ENCODE results near the gene CACNA1B. TPM values are rescaled to one million over a fixed set of nuclear protein-coding genes. Genes with fewer than 3 reads are reported as not detected.

The CACNA1B gene
- total RNA-seq, 1 experiment from 2014 or later = 1.7 TPM

DNA sequence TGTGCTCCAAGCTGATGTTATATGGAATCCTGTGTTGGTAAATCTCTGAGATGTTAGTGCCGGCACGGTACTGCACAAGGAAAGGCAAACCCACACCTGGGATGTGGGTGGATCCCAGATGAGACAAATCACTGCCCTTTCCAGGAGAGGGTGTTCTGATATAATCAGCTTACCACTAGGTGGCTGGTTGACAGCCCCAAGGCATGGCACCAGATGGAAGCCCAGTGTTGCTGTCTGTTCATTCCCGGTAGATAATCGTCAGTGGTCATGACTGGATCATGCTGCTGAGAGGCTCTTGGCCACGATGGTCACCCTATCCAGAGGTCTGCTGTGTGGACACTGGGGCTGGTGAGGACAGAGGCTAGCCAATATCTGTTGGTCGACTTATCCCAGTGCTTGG, 184.0 kb downstream of the CACNA1B start:
- RAD21 ChIA-PET (ENCODE audit: low non-redundant PET in 1 of 2, low total read pairs in 2 of 2, uncharacterized antibody in 2 of 2, unreplicated experiment in 2 of 2) = no interaction called here
- H4K20me1 ChIP-seq (ENCODE audit: insufficient read depth) = no peaks in the 10 kb centered on the region
- H3K9ac ChIP-seq (ENCODE audit: low read length) = no peak overlapping the region
- H3K4me2 ChIP-seq (ENCODE audit: low read length) = no peak overlapping the region
- POLR2A ChIA-PET = no interaction called here
- no peaks in the 10 kb centered on the region for H3K36me3 ChIP-seq (ENCODE audit: control insufficient read depth in 1 of 2, insufficient read depth in 2 of 2, low read length in 2 of 2)
- no peaks in the 10 kb centered on the region for H3K4me1 ChIP-seq (ENCODE audit: control insufficient read depth in 1 of 2, insufficient read depth in 2 of 2, low read length in 2 of 2)
- no peak for TF ChIP-seq EZH2phosphoT487 (IDR thresholded peaks at IDR 0.05; ENCODE audit: borderline replicate concordance)
- TF ChIP-seq, protein P1, sequence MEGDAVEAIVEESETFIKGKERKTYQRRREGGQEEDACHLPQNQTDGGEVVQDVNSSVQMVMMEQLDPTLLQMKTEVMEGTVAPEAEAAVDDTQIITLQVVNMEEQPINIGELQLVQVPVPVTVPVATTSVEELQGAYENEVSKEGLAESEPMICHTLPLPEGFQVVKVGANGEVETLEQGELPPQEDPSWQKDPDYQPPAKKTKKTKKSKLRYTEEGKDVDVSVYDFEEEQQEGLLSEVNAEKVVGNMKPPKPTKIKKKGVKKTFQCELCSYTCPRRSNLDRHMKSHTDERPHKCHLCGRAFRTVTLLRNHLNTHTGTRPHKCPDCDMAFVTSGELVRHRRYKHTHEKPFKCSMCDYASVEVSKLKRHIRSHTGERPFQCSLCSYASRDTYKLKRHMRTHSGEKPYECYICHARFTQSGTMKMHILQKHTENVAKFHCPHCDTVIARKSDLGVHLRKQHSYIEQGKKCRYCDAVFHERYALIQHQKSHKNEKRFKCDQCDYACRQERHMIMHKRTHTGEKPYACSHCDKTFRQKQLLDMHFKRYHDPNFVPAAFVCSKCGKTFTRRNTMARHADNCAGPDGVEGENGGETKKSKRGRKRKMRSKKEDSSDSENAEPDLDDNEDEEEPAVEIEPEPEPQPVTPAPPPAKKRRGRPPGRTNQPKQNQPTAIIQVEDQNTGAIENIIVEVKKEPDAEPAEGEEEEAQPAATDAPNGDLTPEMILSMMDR (IDR thresholded peaks at IDR 0.05 in 2 of 3, conservative IDR thresholded peaks at IDR 0.05 in 1 of 3; ENCODE audit: borderline replicate concordance in 1 of 3, insufficient read depth in 1 of 3, low read depth in 2 of 3, low read length in 2 of 3) = 0 out of 6 replicates have a peak, but pooled peaks of 1 of the 3 experiments have one; percentile 10
- no peak overlapping the region for H3K4me3 ChIP-seq (replicated peaks in 1 of 2; ENCODE audit: low read depth in 1 of 2, low read length in 2 of 2)
- intact Hi-C loops (cut with micrococcal nuclease) = no loop called here
- H3K9me2 ChIP-seq (ENCODE audit: insufficient read depth) = no peaks in the 10 kb centered on the region
- H2AFZ ChIP-seq (ENCODE audit: low read depth, low read length, poor library complexity, severe bottlenecking) = no peak overlapping the region
- ATAC-seq (peak; percentile 52), DNase-seq (ENCODE audit: low read depth, low spot score) (no peak)
- H3K9me3 ChIP-seq (ENCODE audit: control insufficient read depth in 1 of 2, insufficient read depth in 1 of 2, low read depth in 1 of 2, low read length in 2 of 2) = no peaks in the 10 kb centered on the region
- no peaks in the 10 kb centered on the region for H3K79me2 ChIP-seq (ENCODE audit: insufficient read depth, low read length)
- no peak overlapping the region for H3K27ac ChIP-seq (ENCODE audit: low read depth, low read length)
- CTCF ChIA-PET = no interaction called here
- no TSS peak for BruUV-seq (replicated peaks)
- H3K27me3 ChIP-seq (ENCODE audit: insufficient read depth, low read length) = no peaks in the 10 kb centered on the region

DNA sequence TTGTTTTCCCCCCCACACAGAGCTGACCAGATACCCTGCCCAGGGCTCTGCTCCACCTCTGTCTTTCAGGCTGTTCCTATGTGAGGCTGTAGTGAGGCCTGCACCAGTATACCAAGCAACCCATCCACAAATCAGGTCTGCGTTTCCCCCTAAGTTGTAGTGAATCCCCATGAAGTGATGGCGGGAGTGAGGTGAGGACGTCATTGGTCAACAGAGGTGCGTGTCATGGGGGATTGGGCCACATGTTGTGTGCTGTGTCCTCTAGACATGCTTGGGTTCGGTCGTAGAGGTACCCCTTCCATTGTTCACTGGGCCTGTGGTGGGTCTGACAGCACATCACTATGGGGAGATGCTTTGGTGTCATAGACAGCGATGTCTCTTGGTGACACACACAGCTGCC, 184.6 kb downstream of the CACNA1B start:
- intact Hi-C loops (cut with micrococcal nuclease) = no loop called here
- ATAC-seq = no peak
- RAD21 ChIA-PET (ENCODE audit: low non-redundant PET in 1 of 2, low total read pairs in 2 of 2, uncharacterized antibody in 2 of 2, unreplicated experiment in 2 of 2) = no interaction called here
- TF ChIP-seq YY1 (IDR thresholded peaks at IDR 0.05; ENCODE audit: extremely low read depth, insufficient replicate concordance, low read depth, low read length) = no peak
- TF ChIP-seq POLR2A (IDR thresholded peaks at IDR 0.05; ENCODE audit: borderline replicate concordance, extremely low read depth, insufficient read depth, insufficient read length) = no peak
- TF ChIP-seq, protein P1 (IDR thresholded peaks at IDR 0.05 in 2 of 3, conservative IDR thresholded peaks at IDR 0.05 in 1 of 3; ENCODE audit: borderline replicate concordance in 1 of 3, insufficient read depth in 1 of 3, low read depth in 2 of 3, low read length in 2 of 3) = no peak
- TF ChIP-seq ZNF274 (IDR thresholded peaks at IDR 0.05; ENCODE audit: low read depth, low read length) = no peak
- TF ChIP-seq, protein P2, sequence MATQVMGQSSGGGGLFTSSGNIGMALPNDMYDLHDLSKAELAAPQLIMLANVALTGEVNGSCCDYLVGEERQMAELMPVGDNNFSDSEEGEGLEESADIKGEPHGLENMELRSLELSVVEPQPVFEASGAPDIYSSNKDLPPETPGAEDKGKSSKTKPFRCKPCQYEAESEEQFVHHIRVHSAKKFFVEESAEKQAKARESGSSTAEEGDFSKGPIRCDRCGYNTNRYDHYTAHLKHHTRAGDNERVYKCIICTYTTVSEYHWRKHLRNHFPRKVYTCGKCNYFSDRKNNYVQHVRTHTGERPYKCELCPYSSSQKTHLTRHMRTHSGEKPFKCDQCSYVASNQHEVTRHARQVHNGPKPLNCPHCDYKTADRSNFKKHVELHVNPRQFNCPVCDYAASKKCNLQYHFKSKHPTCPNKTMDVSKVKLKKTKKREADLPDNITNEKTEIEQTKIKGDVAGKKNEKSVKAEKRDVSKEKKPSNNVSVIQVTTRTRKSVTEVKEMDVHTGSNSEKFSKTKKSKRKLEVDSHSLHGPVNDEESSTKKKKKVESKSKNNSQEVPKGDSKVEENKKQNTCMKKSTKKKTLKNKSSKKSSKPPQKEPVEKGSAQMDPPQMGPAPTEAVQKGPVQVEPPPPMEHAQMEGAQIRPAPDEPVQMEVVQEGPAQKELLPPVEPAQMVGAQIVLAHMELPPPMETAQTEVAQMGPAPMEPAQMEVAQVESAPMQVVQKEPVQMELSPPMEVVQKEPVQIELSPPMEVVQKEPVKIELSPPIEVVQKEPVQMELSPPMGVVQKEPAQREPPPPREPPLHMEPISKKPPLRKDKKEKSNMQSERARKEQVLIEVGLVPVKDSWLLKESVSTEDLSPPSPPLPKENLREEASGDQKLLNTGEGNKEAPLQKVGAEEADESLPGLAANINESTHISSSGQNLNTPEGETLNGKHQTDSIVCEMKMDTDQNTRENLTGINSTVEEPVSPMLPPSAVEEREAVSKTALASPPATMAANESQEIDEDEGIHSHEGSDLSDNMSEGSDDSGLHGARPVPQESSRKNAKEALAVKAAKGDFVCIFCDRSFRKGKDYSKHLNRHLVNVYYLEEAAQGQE (IDR thresholded peaks at IDR 0.05; ENCODE audit: low read depth) = no peak
- no peak for TF ChIP-seq FOSL1 (IDR thresholded peaks at IDR 0.05; ENCODE audit: low read depth)
- TF ChIP-seq TCF7L2 (IDR thresholded peaks at IDR 0.05; ENCODE audit: borderline replicate concordance, extremely low read depth, insufficient read depth, insufficient read length) = no peak
- TF ChIP-seq CEBPB (IDR thresholded peaks at IDR 0.05; ENCODE audit: low read depth) = no peak
- no peak for TF ChIP-seq ZFX (IDR thresholded peaks at IDR 0.05)
- no peak for TF ChIP-seq JUND (IDR thresholded peaks at IDR 0.05)
- TF ChIP-seq EZH2phosphoT487 (IDR thresholded peaks at IDR 0.05; ENCODE audit: borderline replicate concordance) = no peak
- TF ChIP-seq CBX3 (IDR thresholded peaks at IDR 0.05; ENCODE audit: low read depth) = no peak
- no peak for TF ChIP-seq ELF1 (IDR thresholded peaks at IDR 0.05; ENCODE audit: borderline replicate concordance, low read depth)

More for the DNA sequence above, 184.6 kb downstream of the CACNA1B start:
- Histone ChIP-seq H3K27ac (ENCODE audit: low read depth, low read length) (no peak overlapping the region), H3K9me2 (ENCODE audit: insufficient read depth) (no peaks in the 10 kb centered on the region), H3K79me2 (ENCODE audit: insufficient read depth, low read length) (no peaks in the 10 kb centered on the region), H3K4me2 (ENCODE audit: low read length) (no peak overlapping the region), H3K36me3 (ENCODE audit: control insufficient read depth in 1 of 2, insufficient read depth in 2 of 2, low read length in 2 of 2) (no peaks in the 10 kb centered on the region), H3K27me3 (ENCODE audit: insufficient read depth, low read length) (no peaks in the 10 kb centered on the region), H4K20me1 (ENCODE audit: insufficient read depth) (no peaks in the 10 kb centered on the region), H3K4me1 (ENCODE audit: control insufficient read depth in 1 of 2, insufficient read depth in 2 of 2, low read length in 2 of 2) (no peaks in the 10 kb centered on the region), H3K9ac (ENCODE audit: low read length) (no peak overlapping the region), H2AFZ (ENCODE audit: low read depth, low read length, poor library complexity, severe bottlenecking) (no peak overlapping the region), H3K4me3 (replicated peaks in 1 of 2; ENCODE audit: low read depth in 1 of 2, low read length in 2 of 2) (no peak overlapping the region), H3K9me3 (ENCODE audit: control insufficient read depth in 1 of 2, insufficient read depth in 1 of 2, low read depth in 1 of 2, low read length in 2 of 2) (no peaks in the 10 kb centered on the region)
- CTCF ChIA-PET = no interaction called here
- BruUV-seq (replicated peaks) = no TSS peak
- POLR2A ChIA-PET = no interaction called here
- no peak for DNase-seq (ENCODE audit: low read depth, low spot score)
